Caki2 (cell line): ENCODE results near the gene DIDO1. TPM values are rescaled to one million over a fixed set of nuclear protein-coding genes. Genes with fewer than 3 reads are reported as not detected.
"Not testable (repeated sequence)": the region's sequence is repeated elsewhere in the genome, so short reads cannot be mapped to it uniquely, and the experiment has no call there.

Experiments
- DNase-seq: peaks from one replicate; pipeline ENCODE4 v3.0.0-alpha.2; 2015; ENCODE audit warnings: low read depth
- in situ Hi-C: cut with HindIII; loops from 2 replicates; pipeline ENCODE4 v1.10.0; 2016; ENCODE audit warnings: low sequenced_read_pairs, low pct_unique_long_range_greater_than_20kb, mixed read lengths
- total RNA-seq: library from RNA; depleted of rRNA; stranded (reverse); fragments of >200 nt; shearing (Covaris generic); gene quantifications from 2 replicates; pipeline ENCODE4 v1.2.3, GENCODE V29; 2014; ENCODE audit warnings: low replicate concordance

The DIDO1 gene
- total RNA-seq, 1 experiment from 2014 or later: 18.2 TPM

GRCh38 chr20:62937268-62938104 is 11.2 kb upstream of the DIDO1 start:
- in situ Hi-C loops: no loop called here
- peak; percentile 96 for DNase-seq

- DNase-seq: no peak
- in situ Hi-C loops: no loop called here
Measured at GRCh38 chr20:62935968-62936585, 9.8 kb upstream of the DIDO1 start.

GRCh38 chr20:62935204-62935967 is 9.1 kb upstream of the DIDO1 start:
- no peak for DNase-seq
- in situ Hi-C loops: no loop called here

GRCh38 chr20:62933966-62934365 is 7.7 kb upstream of the DIDO1 start:
- in situ Hi-C loops: no loop called here

GRCh38 chr20:62931464-62931863 is 5.2 kb upstream of the DIDO1 start:
- no peak for DNase-seq
- in situ Hi-C loops: no loop called here

More at GRCh38 chr20:62933966-62934365, 7.7 kb upstream of the DIDO1 start:
- no peak for DNase-seq

GRCh38 chr20:62929051-62929538 is 2.8 kb upstream of the DIDO1 start:
- in situ Hi-C loops: no loop called here
- peak; percentile 61 for DNase-seq

DNA sequence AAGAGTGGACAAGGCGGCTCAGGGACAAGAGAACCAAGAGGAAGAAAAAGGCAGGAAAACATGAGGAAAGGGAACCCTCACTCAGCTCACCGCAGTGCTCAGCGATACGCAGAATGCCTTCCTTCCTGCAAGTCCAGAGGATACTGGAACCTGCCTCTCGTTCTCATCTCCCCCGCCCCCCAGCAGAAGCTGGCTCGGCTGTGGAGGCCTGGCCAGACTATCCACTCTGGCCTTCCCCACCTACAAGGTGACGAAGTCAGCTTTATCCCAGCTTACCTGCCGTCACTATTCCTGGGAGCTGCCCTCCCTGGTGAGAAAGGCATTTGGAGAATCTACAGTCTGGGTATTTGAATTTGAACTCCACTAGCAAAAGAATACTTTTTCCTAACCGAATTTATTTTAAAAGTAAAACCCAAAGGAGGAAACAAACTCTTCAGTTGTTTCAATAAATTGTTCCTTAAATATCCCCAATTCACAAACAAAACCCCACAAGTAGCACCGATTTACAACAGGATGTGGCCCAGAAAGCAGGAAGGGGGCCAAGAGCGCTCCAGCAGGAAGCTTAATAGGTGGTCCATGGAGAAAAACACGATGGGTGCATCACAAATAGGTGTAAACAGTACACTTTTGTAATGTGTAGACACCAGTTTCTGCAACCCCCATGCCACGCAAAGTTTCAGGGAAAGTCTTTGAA is 2.1 kb upstream of the DIDO1 start:
- DNase-seq: no peak
- in situ Hi-C loops: no loop called here

GRCh38 chr20:62927128-62927705 is 912 bp upstream of the DIDO1 start:
- DNase-seq: no peak
- in situ Hi-C loops: no loop called here

- DNase-seq: peak; percentile 58
- in situ Hi-C loops: no loop called here
Measured at GRCh38 chr20:62925420-62926228, 681 bp downstream of the DIDO1 start.

DNA sequence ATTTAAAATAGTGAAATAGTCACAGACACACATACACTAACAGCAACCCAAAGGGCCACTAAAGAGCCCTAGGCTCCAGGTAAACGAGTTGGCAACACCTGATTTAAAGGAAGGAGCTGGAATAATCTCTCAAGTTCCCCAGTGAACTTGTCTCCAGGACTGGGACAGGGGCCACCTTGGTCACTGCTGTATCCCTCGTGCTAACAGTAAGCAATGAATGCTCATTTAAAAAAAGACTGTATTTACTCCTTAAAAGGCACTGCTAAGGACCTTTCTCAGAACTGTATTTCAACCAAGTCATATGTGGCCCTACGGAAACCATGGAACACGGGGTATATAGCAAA is 1.3 kb downstream of the DIDO1 start:
- DNase-seq: no peak
- in situ Hi-C loops: no loop called here

GRCh38 chr20:62924442-62925075 is 1.7 kb downstream of the DIDO1 start:
- in situ Hi-C loops: no loop called here
- DNase-seq: peak; percentile 55

GRCh38 chr20:62923669-62924441 is 2.5 kb downstream of the DIDO1 start:
- no peak for DNase-seq
- in situ Hi-C loops: no loop called here

DNA sequence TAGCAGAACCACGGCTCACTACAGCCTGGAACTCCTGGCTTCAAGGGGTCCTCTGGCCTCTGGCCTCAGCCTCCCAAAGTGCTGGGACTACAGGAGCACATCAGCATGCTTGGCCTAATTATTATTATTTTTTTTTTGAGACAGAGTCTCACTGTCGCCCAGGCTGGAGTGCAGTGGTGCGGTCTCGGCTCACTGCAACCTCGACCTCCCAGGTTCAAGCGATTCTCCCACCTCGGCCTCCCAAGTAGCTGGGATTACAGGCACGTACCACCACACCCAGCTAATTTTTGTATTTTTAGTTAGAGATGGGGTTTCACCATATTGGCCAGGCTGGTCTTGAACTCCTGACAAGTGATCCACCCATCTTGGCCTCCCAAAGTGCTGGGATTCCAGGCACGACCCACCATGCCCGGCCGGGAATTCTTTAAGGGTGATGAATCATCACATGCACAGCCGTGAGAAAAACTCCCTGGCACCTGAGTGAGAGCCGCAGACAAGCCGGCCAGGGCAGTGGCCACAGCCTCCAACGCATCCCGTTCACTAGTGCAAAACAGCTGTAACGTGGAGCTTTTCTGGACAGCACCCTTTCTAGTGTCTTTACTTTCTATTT is 3.1 kb downstream of the DIDO1 start:
- in situ Hi-C loops: not testable (repeated sequence)
- DNase-seq: peak; percentile 78

DNA sequence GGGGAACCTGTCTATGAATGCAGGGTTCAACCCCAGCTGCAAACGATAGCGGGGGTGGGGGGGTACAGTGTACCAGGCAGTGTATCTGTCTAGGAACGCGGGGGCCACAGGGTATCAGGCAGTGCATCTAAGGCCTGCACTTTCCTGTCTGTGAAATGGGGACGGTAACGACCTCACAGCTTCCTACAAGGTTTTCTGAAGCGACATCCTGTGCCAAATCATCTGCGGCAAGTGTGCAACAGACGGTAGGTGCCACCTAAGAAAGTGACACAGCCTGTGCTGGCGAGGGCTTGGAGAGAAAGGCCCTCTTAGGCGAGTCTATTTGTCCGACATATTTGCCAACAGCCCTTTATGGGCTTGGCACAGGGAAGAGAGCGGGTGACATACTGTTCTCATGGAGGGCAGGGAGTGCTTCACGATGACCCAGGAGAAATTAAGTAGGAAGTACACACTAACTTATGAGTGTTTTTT is 3.8 kb downstream of the DIDO1 start:
- in situ Hi-C loops: no loop called here
- DNase-seq: no peak

- DNase-seq: peak; percentile 61
- in situ Hi-C loops: no loop called here
Measured at GRCh38 chr20:62921119-62921687, 5.1 kb downstream of the DIDO1 start.
